ENCODE results near the gene SHLD1. TPM values are rescaled to one million over a fixed set of nuclear protein-coding genes. Genes with fewer than 3 reads are reported as not detected.

The SHLD1 gene
- total RNA-seq, 1 experiment from 2014 or later, result 2.4 TPM

DNA sequence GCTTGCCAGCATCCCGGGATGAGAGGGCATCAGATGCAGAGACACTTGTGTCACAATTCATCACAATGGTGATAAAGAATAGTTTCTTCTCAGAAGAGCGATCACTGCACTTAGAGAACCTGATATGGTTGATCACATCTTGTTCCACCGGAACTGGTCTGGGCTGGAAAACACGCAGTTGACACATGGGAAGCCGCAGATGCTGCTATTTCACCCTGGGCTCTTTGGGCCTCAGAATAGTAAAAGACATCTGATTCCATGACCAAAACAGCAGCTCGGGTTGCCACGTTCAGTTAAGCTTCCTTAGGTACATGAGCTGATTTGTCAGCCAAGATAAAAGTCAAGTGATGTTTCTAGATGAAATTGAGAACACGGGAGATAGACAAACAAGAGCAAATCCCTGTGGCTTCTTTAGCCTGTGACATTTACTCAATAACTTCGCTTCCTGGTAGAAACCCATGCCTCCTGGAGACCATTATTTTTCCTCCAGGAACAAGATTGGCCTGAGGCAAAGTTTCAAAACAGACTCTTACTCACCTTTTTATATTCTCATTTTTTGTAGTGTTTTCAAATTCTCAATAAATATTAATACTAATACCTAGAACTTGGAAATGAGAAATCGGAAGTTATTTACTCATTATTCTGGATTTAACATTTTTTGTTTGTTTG, 140.7 kb downstream of the SHLD1 start:
- no peaks in the 10 kb centered on the region for H3K9me2 ChIP-seq (ENCODE audit: insufficient read depth)
- ChIA-PET POLR2A (no interaction called here), RAD21 (ENCODE audit: low non-redundant PET in 1 of 2, low total read pairs in 2 of 2, uncharacterized antibody in 2 of 2, unreplicated experiment in 2 of 2) (no interaction called here), CTCF (no interaction called here)
- no peak overlapping the region for H3K4me3 ChIP-seq (replicated peaks in 1 of 2; ENCODE audit: low read depth in 1 of 2, low read length in 2 of 2)
- no peaks in the 10 kb centered on the region for H4K20me1 ChIP-seq (ENCODE audit: insufficient read depth)
- H3K4me1 ChIP-seq (ENCODE audit: control insufficient read depth in 1 of 2, insufficient read depth in 2 of 2, low read length in 2 of 2), result no peaks in the 10 kb centered on the region
- no peak overlapping the region for H3K9ac ChIP-seq (ENCODE audit: low read length)
- no peaks in the 10 kb centered on the region for H3K9me3 ChIP-seq (ENCODE audit: control insufficient read depth in 1 of 2, insufficient read depth in 1 of 2, low read depth in 1 of 2, low read length in 2 of 2)
- no peak for DNase-seq (ENCODE audit: low read depth, low spot score)
- intact Hi-C loops (cut with micrococcal nuclease), result no loop called here
- H3K27me3 ChIP-seq (ENCODE audit: insufficient read depth, low read length), result peaks cover 16% of the 10 kb centered on the region; the same call in 1 of the 2 replicates
- ATAC-seq, result no peak
- no peaks in the 10 kb centered on the region for H3K36me3 ChIP-seq (ENCODE audit: control insufficient read depth in 1 of 2, insufficient read depth in 2 of 2, low read length in 2 of 2)
- H2AFZ ChIP-seq (ENCODE audit: low read depth, low read length, poor library complexity, severe bottlenecking), result no peak overlapping the region
- no peak overlapping the region for H3K4me2 ChIP-seq (ENCODE audit: low read length)
- H3K27ac ChIP-seq (ENCODE audit: low read depth, low read length), result no peak overlapping the region
- no peak for TF ChIP-seq JUND (IDR thresholded peaks at IDR 0.05)
- no peak for TF ChIP-seq EZH2phosphoT487 (IDR thresholded peaks at IDR 0.05; ENCODE audit: borderline replicate concordance)
- TF ChIP-seq ZFX (IDR thresholded peaks at IDR 0.05), result no peak
- TF ChIP-seq RAD21 (IDR thresholded peaks at IDR 0.05; ENCODE audit: low read depth), result no peak
- TF ChIP-seq, protein P1, sequence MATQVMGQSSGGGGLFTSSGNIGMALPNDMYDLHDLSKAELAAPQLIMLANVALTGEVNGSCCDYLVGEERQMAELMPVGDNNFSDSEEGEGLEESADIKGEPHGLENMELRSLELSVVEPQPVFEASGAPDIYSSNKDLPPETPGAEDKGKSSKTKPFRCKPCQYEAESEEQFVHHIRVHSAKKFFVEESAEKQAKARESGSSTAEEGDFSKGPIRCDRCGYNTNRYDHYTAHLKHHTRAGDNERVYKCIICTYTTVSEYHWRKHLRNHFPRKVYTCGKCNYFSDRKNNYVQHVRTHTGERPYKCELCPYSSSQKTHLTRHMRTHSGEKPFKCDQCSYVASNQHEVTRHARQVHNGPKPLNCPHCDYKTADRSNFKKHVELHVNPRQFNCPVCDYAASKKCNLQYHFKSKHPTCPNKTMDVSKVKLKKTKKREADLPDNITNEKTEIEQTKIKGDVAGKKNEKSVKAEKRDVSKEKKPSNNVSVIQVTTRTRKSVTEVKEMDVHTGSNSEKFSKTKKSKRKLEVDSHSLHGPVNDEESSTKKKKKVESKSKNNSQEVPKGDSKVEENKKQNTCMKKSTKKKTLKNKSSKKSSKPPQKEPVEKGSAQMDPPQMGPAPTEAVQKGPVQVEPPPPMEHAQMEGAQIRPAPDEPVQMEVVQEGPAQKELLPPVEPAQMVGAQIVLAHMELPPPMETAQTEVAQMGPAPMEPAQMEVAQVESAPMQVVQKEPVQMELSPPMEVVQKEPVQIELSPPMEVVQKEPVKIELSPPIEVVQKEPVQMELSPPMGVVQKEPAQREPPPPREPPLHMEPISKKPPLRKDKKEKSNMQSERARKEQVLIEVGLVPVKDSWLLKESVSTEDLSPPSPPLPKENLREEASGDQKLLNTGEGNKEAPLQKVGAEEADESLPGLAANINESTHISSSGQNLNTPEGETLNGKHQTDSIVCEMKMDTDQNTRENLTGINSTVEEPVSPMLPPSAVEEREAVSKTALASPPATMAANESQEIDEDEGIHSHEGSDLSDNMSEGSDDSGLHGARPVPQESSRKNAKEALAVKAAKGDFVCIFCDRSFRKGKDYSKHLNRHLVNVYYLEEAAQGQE (IDR thresholded peaks at IDR 0.05; ENCODE audit: low read depth), result no peak
- BruUV-seq (replicated peaks), result no TSS peak
- H3K79me2 ChIP-seq (ENCODE audit: insufficient read depth, low read length), result no peaks in the 10 kb centered on the region

DNA sequence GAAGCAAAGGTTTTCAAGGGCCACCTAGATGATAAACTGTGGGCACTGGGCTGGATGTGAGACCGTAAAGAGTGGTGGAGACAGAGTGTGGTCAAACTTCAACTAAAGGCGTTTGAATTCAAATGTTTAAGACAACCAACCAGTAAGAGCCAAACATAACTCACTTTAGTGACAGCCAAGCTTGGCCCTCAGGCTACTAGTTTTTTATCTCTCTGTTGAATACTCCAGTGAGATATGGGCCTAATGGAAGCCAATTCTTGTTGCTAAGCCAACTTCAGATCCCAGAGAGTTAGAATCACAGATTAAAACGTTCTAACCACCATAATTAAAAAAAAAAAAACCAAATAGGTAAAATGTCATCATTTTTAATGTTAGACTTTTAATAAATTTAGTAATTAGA, 142.9 kb downstream of the SHLD1 start:
- Histone ChIP-seq H3K4me3 (replicated peaks in 1 of 2; ENCODE audit: low read depth in 1 of 2, low read length in 2 of 2) (no peak overlapping the region), H3K4me1 (ENCODE audit: control insufficient read depth in 1 of 2, insufficient read depth in 2 of 2, low read length in 2 of 2) (no peaks in the 10 kb centered on the region), H4K20me1 (ENCODE audit: insufficient read depth) (no peaks in the 10 kb centered on the region), H3K4me2 (ENCODE audit: low read length) (no peak overlapping the region), H3K27me3 (ENCODE audit: insufficient read depth, low read length) (peaks cover 34% of the 10 kb centered on the region), H3K9me2 (ENCODE audit: insufficient read depth) (no peaks in the 10 kb centered on the region), H3K79me2 (ENCODE audit: insufficient read depth, low read length) (no peaks in the 10 kb centered on the region), H3K36me3 (ENCODE audit: control insufficient read depth in 1 of 2, insufficient read depth in 2 of 2, low read length in 2 of 2) (no peaks in the 10 kb centered on the region), H3K9ac (ENCODE audit: low read length) (no peak overlapping the region), H2AFZ (ENCODE audit: low read depth, low read length, poor library complexity, severe bottlenecking) (no peak overlapping the region), H3K27ac (ENCODE audit: low read depth, low read length) (no peak overlapping the region), H3K9me3 (ENCODE audit: control insufficient read depth in 1 of 2, insufficient read depth in 1 of 2, low read depth in 1 of 2, low read length in 2 of 2) (no peaks in the 10 kb centered on the region)
- ChIA-PET RAD21 (ENCODE audit: low non-redundant PET in 1 of 2, low total read pairs in 2 of 2, uncharacterized antibody in 2 of 2, unreplicated experiment in 2 of 2) (no interaction called here), POLR2A (no interaction called here), CTCF (no interaction called here)
- ATAC-seq, result no peak
- intact Hi-C loops (cut with micrococcal nuclease), result no loop called here
- no TSS peak for BruUV-seq (replicated peaks)
- DNase-seq (ENCODE audit: low read depth, low spot score), result no peak
- TF ChIP-seq POLR2A (IDR thresholded peaks at IDR 0.05; ENCODE audit: borderline replicate concordance, extremely low read depth, insufficient read depth, insufficient read length), result no peak
- TF ChIP-seq ZFX (IDR thresholded peaks at IDR 0.05), result no peak
- no peak for TF ChIP-seq EZH2 (IDR thresholded peaks at IDR 0.05)
- TF ChIP-seq, protein P1 (IDR thresholded peaks at IDR 0.05; ENCODE audit: low read depth), result no peak
- TF ChIP-seq, protein P2, sequence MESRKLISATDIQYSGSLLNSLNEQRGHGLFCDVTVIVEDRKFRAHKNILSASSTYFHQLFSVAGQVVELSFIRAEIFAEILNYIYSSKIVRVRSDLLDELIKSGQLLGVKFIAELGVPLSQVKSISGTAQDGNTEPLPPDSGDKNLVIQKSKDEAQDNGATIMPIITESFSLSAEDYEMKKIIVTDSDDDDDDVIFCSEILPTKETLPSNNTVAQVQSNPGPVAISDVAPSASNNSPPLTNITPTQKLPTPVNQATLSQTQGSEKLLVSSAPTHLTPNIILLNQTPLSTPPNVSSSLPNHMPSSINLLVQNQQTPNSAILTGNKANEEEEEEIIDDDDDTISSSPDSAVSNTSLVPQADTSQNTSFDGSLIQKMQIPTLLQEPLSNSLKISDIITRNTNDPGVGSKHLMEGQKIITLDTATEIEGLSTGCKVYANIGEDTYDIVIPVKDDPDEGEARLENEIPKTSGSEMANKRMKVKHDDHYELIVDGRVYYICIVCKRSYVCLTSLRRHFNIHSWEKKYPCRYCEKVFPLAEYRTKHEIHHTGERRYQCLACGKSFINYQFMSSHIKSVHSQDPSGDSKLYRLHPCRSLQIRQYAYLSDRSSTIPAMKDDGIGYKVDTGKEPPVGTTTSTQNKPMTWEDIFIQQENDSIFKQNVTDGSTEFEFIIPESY (IDR thresholded peaks at IDR 0.05; ENCODE audit: extremely low read depth, insufficient replicate concordance, low read length), result no peak
- no peak for TF ChIP-seq TCF7L2 (IDR thresholded peaks at IDR 0.05; ENCODE audit: borderline replicate concordance, extremely low read depth, insufficient read depth, insufficient read length)
- TF ChIP-seq YY1 (IDR thresholded peaks at IDR 0.05; ENCODE audit: extremely low read depth, insufficient replicate concordance, low read depth, low read length), result no peak

Data from HCT116 (cell line).